Testis (tissue), 3 donors: Measurements from ENCODE around the gene OPCML. TPM values are rescaled to one million over a fixed set of nuclear protein-coding genes. Genes with fewer than 3 reads are reported as not detected.

ENCODE experiments used
- DNase-seq: peaks from one replicate; pipeline ENCODE4 v3.0.0-alpha.2; 2019
- H3K27ac ChIP-seq, 2 donors: fragments of 200-600 bp; sonication (generic); one replicate each; pipeline ENCODE4 v1.5.1; 2019
- H3K27me3 ChIP-seq: fragments of 200-600 bp; sonication (generic); one replicate; pipeline ENCODE4 v1.5.1; 2019
- H3K36me3 ChIP-seq: fragments of 200-600 bp; sonication (generic); one replicate; pipeline ENCODE4 v1.5.1; 2017; ENCODE audit warnings: low read depth; ENCODE audit errors: missing control alignments
- H3K4me1 ChIP-seq: fragments of 200-600 bp; sonication (generic); one replicate; pipeline ENCODE4 v1.5.1; 2019
- H3K4me3 ChIP-seq, 2 donors: fragments of 200-600 bp; sonication (generic); one replicate each; pipeline ENCODE4 v1.5.1; 2017 to 2019
- H3K9me3 ChIP-seq: fragments of 200-600 bp; sonication (generic); one replicate; pipeline ENCODE4 v1.5.1; 2017
- CTCF ChIP-seq, 3 experiments: fragments of 450-650 bp in 2 of 3; fragments of 200-600 bp in 1 of 3; sonication (generic) in 1 of 3; IDR thresholded peaks; one replicate each; pipeline ENCODE4 v1.5.1; 2016 to 2019; ENCODE audit warnings: antibody characterized with exemption in 3 of 3, mild to moderate bottlenecking in 2 of 3, moderate library complexity in 1 of 3
- POLR2A ChIP-seq: fragments of 450-650 bp; IDR thresholded peaks from one replicate; pipeline ENCODE4 v1.6.1; 2017; ENCODE audit warnings: antibody characterized with exemption, mild to moderate bottlenecking, moderate library complexity
- WGBS, 2 donors: methylation state at CpG; one replicate each; pipeline ENCODE4 v1.1.5; 2018; 5-methylcytosine and 5-hydroxymethylcytosine counted together
- intact Hi-C: fragments of 100-400 bp; cut with DNase I; formaldehyde crosslinking; loops from one replicate; pipeline ENCODE4 v1.15.1; 2023; ENCODE audit warnings: low total_unique reads
- polyA plus RNA-seq: library from polyadenylated mRNA; stranded (reverse); fragments of 350-450 nt; fragmentation: Illumina TruSeq; extraction: RNeasy Lipid Tissue Mini Kit (QIAGEN cat#74804); gene quantifications from one replicate; pipeline ENCODE4 v1.2.3, GENCODE V29; 2014; ENCODE audit warnings: low read depth, low replicate concordance; ENCODE audit not compliant: insufficient read depth
- total RNA-seq, 2 donors: library from RNA; depleted of rRNA; stranded (reverse); fragments of >200 nt; gene quantifications; one replicate each; pipeline ENCODE4 v1.2.3, GENCODE V29; 2016

Gene OPCML
- total and polyA plus RNA-seq, 3 donors from 2014 or later, result 0.16 to 2.7 (median 0.62) TPM

DNA sequence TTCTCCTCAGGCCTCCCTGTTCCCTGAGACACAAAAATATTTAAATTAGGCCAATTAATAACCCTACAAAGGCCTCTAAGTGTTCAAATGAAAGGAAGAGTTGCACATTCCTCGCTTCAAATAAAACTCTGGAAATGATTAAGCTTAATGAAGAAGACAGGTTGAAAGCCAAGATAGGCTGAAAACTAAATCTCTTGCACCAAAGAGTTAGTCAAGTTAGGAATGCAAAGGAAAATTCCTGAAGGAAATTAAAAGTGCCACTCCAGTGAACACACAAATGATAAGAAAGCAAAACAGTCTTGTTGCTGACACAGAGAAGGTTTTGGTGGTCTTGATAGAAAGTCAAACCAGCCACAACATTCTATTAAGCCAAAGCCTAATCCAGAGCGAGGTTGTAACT lies 574.4 kb downstream of the OPCML start:
- peaks cover 5% of the 10 kb centered on the region for H3K4me1 ChIP-seq

GRCh38 chr11:132948252-132948651 lies 584.0 kb downstream of the OPCML start:
- Histone ChIP-seq H3K36me3 (no peaks in the 10 kb centered on the region), H3K27ac (no peak overlapping the region), H3K4me3 (no peak overlapping the region), H3K27me3 (no peaks in the 10 kb centered on the region), H3K9me3 (no peaks in the 10 kb centered on the region), H3K4me1 (peaks cover 4% of the 10 kb centered on the region)
- no peak for DNase-seq
- no peak for TF ChIP-seq POLR2A
- no peak for TF ChIP-seq CTCF (IDR thresholded peaks at IDR 0.05)
- intact Hi-C loops, result no loop called here
- WGBS, 2 donors, result 88 to 100% methylated on average over 1 of the region's 1 CpG

More for the DNA sequence above, 574.4 kb downstream of the OPCML start:
- H3K9me3 ChIP-seq, result no peaks in the 10 kb centered on the region
- H3K27me3 ChIP-seq, result no peaks in the 10 kb centered on the region
- H3K27ac ChIP-seq, result no peak overlapping the region
- WGBS, 2 donors, result 58 to 87% methylated on average over 2 of the region's 2 CpGs
- DNase-seq, result no peak
- TF ChIP-seq CTCF (IDR thresholded peaks at IDR 0.05), result no peak
- no peak for TF ChIP-seq POLR2A
- no peaks in the 10 kb centered on the region for H3K36me3 ChIP-seq
- no peak overlapping the region for H3K4me3 ChIP-seq
- intact Hi-C loops, result no loop called here

DNA sequence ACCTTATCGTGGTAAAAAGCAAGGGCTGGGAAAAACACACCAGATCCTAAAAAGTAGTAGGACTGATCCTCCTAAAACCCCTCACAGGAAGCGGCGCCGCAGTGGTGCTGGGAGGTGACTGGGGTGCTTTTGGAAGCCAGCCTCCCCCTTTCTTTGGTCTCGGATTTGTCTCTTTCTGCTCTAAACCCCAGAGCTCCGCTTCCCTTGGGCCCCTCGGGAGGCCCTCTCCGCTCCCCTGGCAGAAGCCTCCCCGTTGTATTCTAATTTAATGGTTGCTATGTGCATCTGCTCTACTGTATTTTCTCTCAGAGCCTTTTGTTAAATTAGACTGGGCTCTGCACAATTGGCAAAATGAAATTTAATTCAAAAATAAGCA lies 587.7 kb downstream of the OPCML start:
- no peaks in the 10 kb centered on the region for H3K36me3 ChIP-seq
- no peaks in the 10 kb centered on the region for H3K27me3 ChIP-seq
- DNase-seq, result no peak
- peak overlapping the region in 1 of 2 donors; percentile 55 for H3K4me3 ChIP-seq
- TF ChIP-seq POLR2A (no peak), CTCF (IDR thresholded peaks at IDR 0.05) (no peak)
- no peak overlapping the region for H3K27ac ChIP-seq
- H3K4me1 ChIP-seq, result peaks cover 4% of the 10 kb centered on the region
- intact Hi-C loops, result no loop called here
- no peaks in the 10 kb centered on the region for H3K9me3 ChIP-seq
- WGBS, 2 donors, result 22 to 25% methylated on average over 9 of the region's 9 CpGs

GRCh38 chr11:132943706-132944568 lies 588.4 kb downstream of the OPCML start:
- Histone ChIP-seq H3K4me3 (peak overlapping the region; percentile 32 to 55), H3K4me1 (peaks cover 4% of the 10 kb centered on the region), H3K27me3 (no peaks in the 10 kb centered on the region), H3K36me3 (no peaks in the 10 kb centered on the region), H3K9me3 (no peaks in the 10 kb centered on the region), H3K27ac (no peak overlapping the region)
- DNase-seq, result peak; percentile 37
- intact Hi-C loops, result no loop called here
- WGBS, 2 donors, result 1% methylated on average over 68 of the region's 104 CpGs; no CpG with 5 or more reads in 1 of the 2 donors
- TF ChIP-seq CTCF (IDR thresholded peaks at IDR 0.05) (peak in 2 of 3 experiments; percentile 4 to 22), POLR2A (no peak)

DNA sequence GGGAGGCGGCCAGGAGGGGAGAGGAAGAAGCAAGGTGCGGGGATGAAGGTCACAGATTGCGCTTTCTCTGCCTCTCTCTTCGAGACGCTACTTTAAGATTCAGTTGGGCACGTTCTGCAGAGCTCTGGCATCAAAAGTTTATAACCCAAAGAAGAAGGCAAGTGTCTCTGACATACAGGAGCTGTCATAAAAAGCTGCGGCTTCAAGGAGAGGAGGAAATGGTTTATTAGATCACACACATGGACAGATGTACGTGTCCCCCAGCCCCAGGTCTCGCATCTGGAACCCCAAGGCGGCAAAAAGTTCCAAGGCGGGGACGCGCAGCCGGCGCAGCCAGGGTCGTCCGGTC lies 589.0 kb downstream of the OPCML start:
- Histone ChIP-seq H3K36me3 (no peaks in the 10 kb centered on the region), H3K27me3 (no peaks in the 10 kb centered on the region), H3K9me3 (no peaks in the 10 kb centered on the region), H3K27ac (no peak overlapping the region), H3K4me1 (peaks cover 4% of the 10 kb centered on the region), H3K4me3 (peak overlapping the region; percentile 24 to 32)
- WGBS, 2 donors, result 0% methylated on average over 7 to 17 of the region's 17 CpGs
- TF ChIP-seq CTCF (IDR thresholded peaks at IDR 0.05), result no peak
- TF ChIP-seq POLR2A, result no peak
- intact Hi-C loops, result no loop called here
- DNase-seq, result no peak
